KMS-11 (cell line): Measurements from ENCODE around the gene TOR2A.

Experiments
- H2AFZ ChIP-seq: fragments of 200-600 bp; sonication (generic); 2 replicates; pipeline ENCODE4 v1.6.1; 2016; ENCODE audit warnings: antibody characterized with exemption, mixed run types, low read depth
- H3K27ac ChIP-seq: fragments of 200-600 bp; sonication (generic); 2 replicates; pipeline ENCODE4 v1.6.1; 2016; ENCODE audit warnings: mild to moderate bottlenecking, mixed run types
- H3K27me3 ChIP-seq: fragments of 200-600 bp; sonication (generic); 2 replicates; pipeline ENCODE4 v1.6.1; 2017; ENCODE audit warnings: mild to moderate bottlenecking, low read depth, mixed run types, moderate library complexity; ENCODE audit not compliant: insufficient read depth
- H3K36me3 ChIP-seq: fragments of 200-600 bp; sonication (generic); 2 replicates; pipeline ENCODE4 v1.6.1; 2017; ENCODE audit warnings: mild to moderate bottlenecking, mixed run types; ENCODE audit not compliant: insufficient read depth
- H3K4me1 ChIP-seq: fragments of 200-600 bp; sonication (generic); 2 replicates; pipeline ENCODE4 v1.6.1; 2016; ENCODE audit warnings: mild to moderate bottlenecking, low read depth, mixed run types; ENCODE audit not compliant: poor library complexity, severe bottlenecking
- H3K4me2 ChIP-seq: fragments of 200-600 bp; sonication (generic); 2 replicates; pipeline ENCODE4 v1.7.0; 2016; ENCODE audit warnings: mild to moderate bottlenecking, mixed run types
- H3K4me3 ChIP-seq: fragments of 200-600 bp; sonication (generic); IDR thresholded peaks from 2 replicates; pipeline ENCODE4 v1.6.1; 2017; ENCODE audit warnings: low read depth, low read length, mixed read lengths; ENCODE audit not compliant: insufficient read depth
- H3K79me2 ChIP-seq: fragments of 200-600 bp; sonication (generic); 2 replicates; pipeline ENCODE4 v1.6.1; 2016; ENCODE audit warnings: low read depth, mixed run types; ENCODE audit not compliant: insufficient read depth
- H3K9ac ChIP-seq: fragments of 200-600 bp; sonication (generic); 2 replicates; pipeline ENCODE4 v1.6.1; 2016; ENCODE audit warnings: mild to moderate bottlenecking, mixed run types
- H4K20me1 ChIP-seq: fragments of 200-600 bp; sonication (generic); 2 replicates; pipeline ENCODE4 v1.6.1; 2016; ENCODE audit warnings: mild to moderate bottlenecking, mixed run types; ENCODE audit not compliant: insufficient read depth
- TF ChIP-seq, protein P1 (sequence below): fragments of 200-600 bp; sonication (generic); conservative IDR thresholded peaks from 2 replicates; pipeline ENCODE4 v1.6.1; 2017; ENCODE audit warnings: low read depth, mild to moderate bottlenecking, antibody characterized with exemption, low read length, moderate library complexity, mixed read lengths

The TOR2A gene

DNA sequence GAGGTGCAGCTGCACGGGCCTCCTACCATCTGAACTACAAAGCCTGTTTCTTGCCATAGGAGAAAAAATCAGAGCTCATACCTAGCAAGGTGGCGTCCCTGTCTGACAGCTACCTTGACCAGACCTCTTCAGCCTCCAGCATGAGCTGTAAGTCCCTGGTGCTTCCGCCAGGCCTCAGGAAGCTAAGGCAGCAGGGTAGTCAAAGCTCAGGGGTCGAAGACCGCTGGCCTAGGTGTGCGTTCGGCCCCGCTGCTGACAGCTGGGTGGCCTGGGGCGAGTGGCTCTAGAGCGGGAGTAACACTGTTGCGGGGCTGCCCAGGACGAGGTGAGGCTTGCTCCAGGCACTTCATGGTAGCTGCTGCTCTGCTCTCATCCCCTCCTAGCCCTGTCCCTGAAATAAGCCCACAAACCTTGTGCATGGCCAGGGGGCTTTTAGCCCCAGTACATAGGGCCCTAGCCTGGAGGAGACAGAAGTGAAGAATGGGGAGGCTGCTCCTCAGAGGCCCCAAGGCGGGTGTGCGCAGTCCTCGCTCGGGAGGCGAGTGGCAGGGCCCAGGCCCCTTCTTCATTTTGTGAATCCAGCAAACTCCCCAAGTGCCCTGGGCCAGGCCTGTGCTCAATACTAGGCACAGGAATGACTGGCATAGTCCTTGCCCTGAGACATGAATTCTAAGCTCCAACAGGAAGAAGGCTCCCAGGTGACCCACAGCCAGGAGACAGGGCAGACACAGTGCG is 5.4 kb downstream of the TOR2A start:
- Histone ChIP-seq H3K27ac (no peak overlapping the region), H3K27me3 (no peaks in the 10 kb centered on the region), H4K20me1 (no peaks in the 10 kb centered on the region), H3K4me3 (no peak overlapping the region), H3K9ac (no peak overlapping the region), H3K36me3 (no peaks in the 10 kb centered on the region), H2AFZ (no peak overlapping the region), H3K4me1 (peaks cover 9% of the 10 kb centered on the region), H3K4me2 (no peak overlapping the region), H3K79me2 (no peaks in the 10 kb centered on the region)
- TF ChIP-seq, protein P1, sequence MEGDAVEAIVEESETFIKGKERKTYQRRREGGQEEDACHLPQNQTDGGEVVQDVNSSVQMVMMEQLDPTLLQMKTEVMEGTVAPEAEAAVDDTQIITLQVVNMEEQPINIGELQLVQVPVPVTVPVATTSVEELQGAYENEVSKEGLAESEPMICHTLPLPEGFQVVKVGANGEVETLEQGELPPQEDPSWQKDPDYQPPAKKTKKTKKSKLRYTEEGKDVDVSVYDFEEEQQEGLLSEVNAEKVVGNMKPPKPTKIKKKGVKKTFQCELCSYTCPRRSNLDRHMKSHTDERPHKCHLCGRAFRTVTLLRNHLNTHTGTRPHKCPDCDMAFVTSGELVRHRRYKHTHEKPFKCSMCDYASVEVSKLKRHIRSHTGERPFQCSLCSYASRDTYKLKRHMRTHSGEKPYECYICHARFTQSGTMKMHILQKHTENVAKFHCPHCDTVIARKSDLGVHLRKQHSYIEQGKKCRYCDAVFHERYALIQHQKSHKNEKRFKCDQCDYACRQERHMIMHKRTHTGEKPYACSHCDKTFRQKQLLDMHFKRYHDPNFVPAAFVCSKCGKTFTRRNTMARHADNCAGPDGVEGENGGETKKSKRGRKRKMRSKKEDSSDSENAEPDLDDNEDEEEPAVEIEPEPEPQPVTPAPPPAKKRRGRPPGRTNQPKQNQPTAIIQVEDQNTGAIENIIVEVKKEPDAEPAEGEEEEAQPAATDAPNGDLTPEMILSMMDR: no peak

DNA sequence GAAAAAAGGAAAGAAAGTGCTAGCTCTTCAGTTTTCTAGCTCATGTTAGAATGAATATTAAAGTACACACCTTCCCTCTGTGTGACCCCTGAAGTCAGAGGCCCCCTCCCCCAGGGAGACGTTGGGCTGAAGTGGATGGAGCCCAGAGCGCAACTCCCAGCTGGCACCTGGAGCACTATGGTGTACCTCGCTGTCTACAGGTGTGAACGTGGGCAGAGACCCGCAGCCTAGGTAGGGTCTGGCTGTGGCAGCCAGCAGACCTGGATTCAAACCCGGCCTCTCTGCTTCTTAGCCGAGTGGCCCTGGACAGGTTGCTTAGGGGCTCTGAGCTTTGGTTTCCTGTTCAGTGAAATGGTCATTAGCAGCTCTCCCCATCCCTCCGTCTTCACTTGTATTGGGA is 6.3 kb downstream of the TOR2A start:
- H3K4me2 ChIP-seq: no peak overlapping the region
- no peak overlapping the region for H3K9ac ChIP-seq
- H3K27ac ChIP-seq: no peak overlapping the region
- H3K36me3 ChIP-seq: no peaks in the 10 kb centered on the region
- no peak overlapping the region for H2AFZ ChIP-seq
- no peaks in the 10 kb centered on the region for H3K79me2 ChIP-seq
- H3K4me3 ChIP-seq: no peak overlapping the region
- H3K4me1 ChIP-seq: peaks cover 2% of the 10 kb centered on the region
- no peaks in the 10 kb centered on the region for H4K20me1 ChIP-seq
- H3K27me3 ChIP-seq: no peaks in the 10 kb centered on the region
- TF ChIP-seq, protein P1: no peak

DNA sequence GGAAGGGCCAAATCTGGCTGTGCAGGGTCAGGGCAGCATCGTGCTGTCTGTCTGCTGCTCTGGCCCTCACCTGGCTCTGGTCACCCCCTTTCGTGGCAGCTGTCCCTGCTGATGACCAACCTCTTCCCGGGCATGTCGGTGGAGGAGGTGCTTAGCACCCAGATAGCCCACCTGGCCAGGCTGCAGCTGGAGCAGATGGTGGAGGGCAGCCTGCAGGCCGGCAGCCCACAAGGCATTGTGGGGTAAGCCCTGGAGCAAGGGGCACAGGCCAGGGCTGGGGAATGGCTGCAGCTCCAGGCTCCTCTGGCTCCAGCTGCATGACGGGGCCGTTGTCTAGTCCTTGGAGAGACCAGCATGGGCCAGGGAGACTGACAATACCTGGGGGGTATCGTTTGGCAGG is 8.2 kb downstream of the TOR2A start:
- H3K9ac ChIP-seq: no peak overlapping the region
- H2AFZ ChIP-seq: no peak overlapping the region
- no peaks in the 10 kb centered on the region for H3K27me3 ChIP-seq
- no peaks in the 10 kb centered on the region for H3K4me1 ChIP-seq
- H3K4me3 ChIP-seq: no peak overlapping the region
- no peaks in the 10 kb centered on the region for H4K20me1 ChIP-seq
- H3K79me2 ChIP-seq: no peaks in the 10 kb centered on the region
- TF ChIP-seq, protein P1: no peak
- no peak overlapping the region for H3K27ac ChIP-seq
- H3K4me2 ChIP-seq: no peak overlapping the region
- no peaks in the 10 kb centered on the region for H3K36me3 ChIP-seq

DNA sequence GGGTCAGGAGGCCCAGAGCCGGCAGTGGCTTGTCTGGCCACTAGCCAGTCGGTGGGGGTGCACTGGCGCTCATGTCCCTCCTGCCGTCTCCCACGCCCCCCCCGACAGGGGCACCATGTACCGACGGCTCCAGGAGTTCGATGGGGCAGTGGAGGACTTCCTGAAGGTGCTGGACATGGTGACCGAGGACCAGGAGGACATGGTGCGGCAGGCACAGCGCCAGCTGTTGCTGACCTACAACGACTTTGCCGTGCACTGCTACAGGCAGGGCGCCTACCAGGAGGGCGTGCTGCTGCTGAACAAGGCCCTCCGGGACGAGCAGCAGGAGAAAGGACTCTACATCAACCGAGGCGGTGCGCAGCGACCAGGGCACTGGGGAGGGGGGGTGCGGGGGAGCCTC is 11.1 kb downstream of the TOR2A start:
- H3K27ac ChIP-seq: no peak overlapping the region
- no peaks in the 10 kb centered on the region for H3K27me3 ChIP-seq
- no peaks in the 10 kb centered on the region for H3K79me2 ChIP-seq
- no peak overlapping the region for H3K4me3 ChIP-seq
- no peaks in the 10 kb centered on the region for H3K4me1 ChIP-seq
- TF ChIP-seq, protein P1: no peak
- H3K36me3 ChIP-seq: no peaks in the 10 kb centered on the region
- H4K20me1 ChIP-seq: no peaks in the 10 kb centered on the region
- H3K9ac ChIP-seq: no peak overlapping the region
- no peak overlapping the region for H3K4me2 ChIP-seq
- no peak overlapping the region for H2AFZ ChIP-seq
